ENCODE measurements around the gene UNC13A.

GRCh38 chr19:17567940-17568339 is 120.2 kb downstream of the UNC13A start:
- TF ChIP-seq, protein P1, sequence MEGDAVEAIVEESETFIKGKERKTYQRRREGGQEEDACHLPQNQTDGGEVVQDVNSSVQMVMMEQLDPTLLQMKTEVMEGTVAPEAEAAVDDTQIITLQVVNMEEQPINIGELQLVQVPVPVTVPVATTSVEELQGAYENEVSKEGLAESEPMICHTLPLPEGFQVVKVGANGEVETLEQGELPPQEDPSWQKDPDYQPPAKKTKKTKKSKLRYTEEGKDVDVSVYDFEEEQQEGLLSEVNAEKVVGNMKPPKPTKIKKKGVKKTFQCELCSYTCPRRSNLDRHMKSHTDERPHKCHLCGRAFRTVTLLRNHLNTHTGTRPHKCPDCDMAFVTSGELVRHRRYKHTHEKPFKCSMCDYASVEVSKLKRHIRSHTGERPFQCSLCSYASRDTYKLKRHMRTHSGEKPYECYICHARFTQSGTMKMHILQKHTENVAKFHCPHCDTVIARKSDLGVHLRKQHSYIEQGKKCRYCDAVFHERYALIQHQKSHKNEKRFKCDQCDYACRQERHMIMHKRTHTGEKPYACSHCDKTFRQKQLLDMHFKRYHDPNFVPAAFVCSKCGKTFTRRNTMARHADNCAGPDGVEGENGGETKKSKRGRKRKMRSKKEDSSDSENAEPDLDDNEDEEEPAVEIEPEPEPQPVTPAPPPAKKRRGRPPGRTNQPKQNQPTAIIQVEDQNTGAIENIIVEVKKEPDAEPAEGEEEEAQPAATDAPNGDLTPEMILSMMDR (IDR thresholded peaks at IDR 0.05; ENCODE audit: insufficient read depth, low read depth, low read length) = no peak
- no peak for TF ChIP-seq EZH2 (IDR thresholded peaks at IDR 0.05; ENCODE audit: insufficient read depth, low read length)
